GM12872 (cell line): ENCODE data around the gene ATG7.

ENCODE experiments used
- TF ChIP-seq, protein P1 (sequence below): IDR thresholded peaks from 3 replicates; pipeline ENCODE4 v1.5.1; 2011; ENCODE audit warnings: low read depth, mild to moderate bottlenecking, low read length, moderate library complexity; ENCODE audit not compliant: insufficient read depth

Gene ATG7

DNA sequence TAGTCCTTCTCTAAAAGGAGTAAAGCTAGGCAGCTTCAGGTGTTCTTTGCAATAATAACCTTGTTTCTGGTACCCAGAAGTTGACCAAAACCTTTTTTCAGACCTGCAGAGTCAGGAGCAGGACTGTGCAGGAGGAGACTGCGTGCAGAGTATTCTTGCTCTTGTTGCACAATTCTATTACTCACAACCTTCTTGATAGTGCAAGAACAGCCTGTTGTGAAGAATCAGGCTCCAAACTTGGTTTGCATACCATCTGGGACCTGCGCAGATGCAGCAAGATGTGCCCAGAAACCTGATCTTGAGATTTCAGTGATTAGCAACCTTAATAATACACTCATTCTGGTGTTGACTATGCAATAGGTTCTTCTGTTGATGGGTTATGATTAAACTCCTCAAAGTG, 111.9 kb downstream of the ATG7 start:
- TF ChIP-seq, protein P1, sequence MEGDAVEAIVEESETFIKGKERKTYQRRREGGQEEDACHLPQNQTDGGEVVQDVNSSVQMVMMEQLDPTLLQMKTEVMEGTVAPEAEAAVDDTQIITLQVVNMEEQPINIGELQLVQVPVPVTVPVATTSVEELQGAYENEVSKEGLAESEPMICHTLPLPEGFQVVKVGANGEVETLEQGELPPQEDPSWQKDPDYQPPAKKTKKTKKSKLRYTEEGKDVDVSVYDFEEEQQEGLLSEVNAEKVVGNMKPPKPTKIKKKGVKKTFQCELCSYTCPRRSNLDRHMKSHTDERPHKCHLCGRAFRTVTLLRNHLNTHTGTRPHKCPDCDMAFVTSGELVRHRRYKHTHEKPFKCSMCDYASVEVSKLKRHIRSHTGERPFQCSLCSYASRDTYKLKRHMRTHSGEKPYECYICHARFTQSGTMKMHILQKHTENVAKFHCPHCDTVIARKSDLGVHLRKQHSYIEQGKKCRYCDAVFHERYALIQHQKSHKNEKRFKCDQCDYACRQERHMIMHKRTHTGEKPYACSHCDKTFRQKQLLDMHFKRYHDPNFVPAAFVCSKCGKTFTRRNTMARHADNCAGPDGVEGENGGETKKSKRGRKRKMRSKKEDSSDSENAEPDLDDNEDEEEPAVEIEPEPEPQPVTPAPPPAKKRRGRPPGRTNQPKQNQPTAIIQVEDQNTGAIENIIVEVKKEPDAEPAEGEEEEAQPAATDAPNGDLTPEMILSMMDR, result no peak

DNA sequence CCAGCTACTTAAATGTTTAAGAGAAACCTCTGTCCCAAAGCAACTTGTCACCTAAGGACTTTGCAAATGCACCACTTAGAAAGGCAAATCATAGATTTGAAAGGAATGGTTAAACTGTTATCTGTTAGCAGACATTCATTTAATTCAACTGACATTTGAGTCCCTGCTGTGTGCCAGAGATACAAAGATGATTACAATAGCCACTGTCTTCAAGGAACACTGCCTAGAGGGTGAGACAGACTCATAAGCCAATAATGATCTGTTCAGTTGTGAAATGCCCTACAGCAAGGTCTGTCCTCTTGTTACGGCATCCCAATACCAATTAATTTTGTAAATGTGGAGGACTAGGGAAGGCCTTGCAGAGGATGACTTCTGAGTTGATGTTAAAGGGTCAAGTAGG, 113.1 kb downstream of the ATG7 start:
- TF ChIP-seq, protein P1, result no peak

DNA sequence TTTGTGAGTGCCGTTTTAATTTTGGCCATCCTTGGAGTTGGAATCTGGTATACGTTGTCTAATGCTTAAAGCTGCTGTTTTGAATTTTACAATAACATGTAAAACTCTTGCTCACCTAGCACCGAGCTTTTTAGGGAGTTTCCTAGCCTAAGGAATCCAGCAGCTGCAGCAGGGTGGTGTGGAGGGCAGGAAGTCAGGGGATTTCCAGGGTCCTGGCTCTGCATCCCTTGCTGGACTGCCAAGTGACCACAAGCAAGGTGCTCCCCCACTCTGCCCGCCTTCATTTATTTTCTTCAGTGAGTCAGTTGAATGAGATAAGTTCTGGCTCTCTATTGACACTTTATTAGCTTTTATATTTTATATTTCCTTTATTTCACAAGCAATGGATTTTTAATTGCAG, 113.7 kb downstream of the ATG7 start:
- TF ChIP-seq, protein P1, result no peak

DNA sequence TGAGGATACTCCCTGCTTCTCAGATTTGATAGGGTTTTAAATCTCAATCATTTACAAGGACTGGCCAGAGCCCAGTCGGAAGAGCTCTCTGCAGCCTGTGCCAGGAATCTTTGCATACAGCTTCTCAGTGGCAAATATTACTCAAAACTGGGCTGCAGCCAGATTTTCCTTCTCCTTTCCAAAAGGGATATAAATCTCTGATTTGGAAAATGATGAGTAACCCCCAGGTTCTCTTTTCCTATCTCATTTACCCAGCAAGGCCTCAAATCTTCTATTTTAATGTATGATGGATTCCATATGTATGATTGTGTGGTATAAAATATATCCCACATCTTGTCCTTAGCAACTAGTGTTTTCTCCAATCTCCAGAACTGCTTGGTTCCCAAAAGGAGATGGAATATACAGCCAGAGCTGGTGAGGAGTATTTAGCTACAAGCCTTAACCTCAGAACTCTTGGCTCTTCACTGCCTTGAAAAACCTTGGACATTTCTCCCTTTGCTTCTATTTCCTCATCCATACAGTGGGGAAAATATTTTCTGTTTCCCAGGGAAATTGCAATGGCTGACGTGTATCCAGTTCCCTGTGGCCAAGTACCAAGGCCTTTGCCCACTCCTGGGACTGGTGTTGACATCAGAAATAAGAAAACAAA, 114.4 kb downstream of the ATG7 start:
- TF ChIP-seq, protein P1, result no peak

DNA sequence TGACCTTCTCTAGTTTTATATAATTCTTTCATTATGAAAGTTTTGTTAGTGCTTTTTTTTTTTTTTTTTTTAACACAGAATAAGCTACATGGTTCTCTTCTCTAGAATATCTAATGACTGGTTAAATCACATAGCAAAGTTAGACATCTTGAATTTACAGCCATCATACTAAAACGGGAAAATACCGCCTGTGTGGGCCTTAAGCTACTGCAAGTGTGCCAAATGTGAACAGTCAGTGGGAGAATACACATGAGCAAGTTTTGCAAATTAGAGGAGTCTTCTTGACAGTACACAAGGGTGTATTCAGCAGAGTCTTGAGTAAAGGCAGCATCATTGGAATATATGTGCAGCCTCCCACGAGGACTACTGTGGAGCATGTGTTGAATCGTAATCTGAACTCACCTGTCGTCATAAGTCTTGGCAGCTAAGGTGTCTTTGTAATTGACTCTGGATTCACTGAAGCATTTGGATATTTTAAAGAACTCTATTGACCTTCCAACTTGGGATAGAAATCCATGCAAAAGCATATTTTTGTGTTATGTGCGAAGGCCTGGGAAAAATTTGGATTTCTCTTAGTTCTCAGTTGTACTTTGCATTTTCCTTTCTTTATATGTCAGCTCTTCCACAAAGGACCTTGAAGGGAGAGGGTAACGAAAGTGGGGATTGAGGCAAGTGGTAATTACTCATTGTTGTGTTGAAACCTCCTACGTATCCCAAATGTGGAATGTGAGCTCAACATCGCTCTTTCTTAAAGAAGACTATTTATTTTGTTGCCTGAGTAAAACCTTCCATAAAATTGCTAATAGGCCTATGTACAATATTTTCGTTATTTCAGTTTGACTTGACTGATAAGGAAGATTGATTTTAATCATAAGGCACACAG, 117.4 kb downstream of the ATG7 start:
- TF ChIP-seq, protein P1, result no peak

DNA sequence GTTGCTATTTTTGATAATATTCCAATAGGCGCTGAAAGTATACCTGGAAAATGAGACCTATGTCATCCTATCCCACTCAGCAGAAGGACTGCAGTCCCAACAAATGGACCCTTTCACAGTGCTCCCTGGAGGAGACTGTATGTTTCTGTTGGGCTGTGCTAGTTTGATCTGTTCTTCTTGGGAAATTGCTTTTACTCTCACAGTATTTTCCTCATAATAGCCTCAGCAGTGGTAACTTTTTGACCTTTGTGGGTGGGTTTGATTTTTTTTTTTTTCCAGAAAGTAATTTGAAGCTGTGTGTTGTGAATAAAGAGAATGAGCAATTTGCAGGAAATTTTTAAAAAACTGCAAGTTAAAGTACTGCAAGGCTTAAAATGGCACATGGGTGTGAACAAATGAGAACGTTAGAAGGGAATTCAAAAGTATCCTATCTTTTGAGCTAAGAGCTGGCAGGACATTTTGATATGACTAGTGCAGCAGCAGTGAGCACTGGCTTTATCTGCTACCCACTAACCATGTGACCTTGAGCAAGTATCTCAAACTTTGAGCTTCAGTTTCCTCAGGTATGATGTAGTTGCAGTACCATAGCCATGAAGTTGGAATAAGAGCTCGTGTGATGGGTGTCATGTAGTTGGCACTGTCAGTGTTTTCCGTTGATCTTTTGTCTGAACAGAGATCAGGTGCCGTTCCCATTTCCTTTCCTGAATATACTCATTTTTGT, 118.4 kb downstream of the ATG7 start:
- TF ChIP-seq, protein P1, result no peak

DNA sequence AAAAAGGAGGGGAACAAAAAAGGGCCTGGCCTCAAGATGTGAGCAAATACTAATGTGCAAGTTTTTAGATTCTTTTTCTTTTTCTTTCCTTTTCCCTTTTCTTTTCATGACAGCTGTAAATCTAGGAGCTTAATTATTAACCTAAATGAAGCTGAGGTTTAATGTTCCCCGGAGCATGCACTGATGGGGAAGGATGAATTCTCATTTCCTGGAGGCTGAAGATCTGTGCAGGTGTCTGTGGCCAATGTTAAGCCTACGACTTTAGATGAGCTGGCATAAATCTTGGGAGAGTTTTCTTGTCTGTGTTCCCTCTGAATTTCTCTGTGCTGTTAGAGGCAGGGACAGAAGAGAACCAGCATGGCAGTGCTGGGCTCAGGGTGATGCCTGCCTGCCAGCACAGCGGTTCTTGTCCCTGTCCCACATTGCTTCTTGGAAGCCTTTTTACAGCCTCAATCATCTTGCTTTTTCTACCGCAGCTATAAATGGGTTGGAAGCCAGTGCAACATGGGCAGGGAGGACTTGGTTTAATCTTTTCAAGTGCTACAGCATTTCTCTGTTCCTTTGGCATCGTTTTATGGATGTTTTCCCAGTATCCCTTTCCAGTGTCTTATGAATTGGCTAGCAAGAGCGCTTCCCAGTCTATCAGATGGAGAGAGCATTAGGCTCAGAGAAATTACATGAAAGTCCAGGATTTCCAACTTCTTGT, 119.1 kb downstream of the ATG7 start:
- TF ChIP-seq, protein P1, result no peak
